Measurements from ENCODE around the gene ARFGEF2. TPM values are rescaled to one million over a fixed set of nuclear protein-coding genes. Genes with fewer than 3 reads are reported as not detected.

Gene ARFGEF2
- total and polyA plus RNA-seq, 12 donors: 6.2 to 50.0 (median 41.8) TPM

DNA sequence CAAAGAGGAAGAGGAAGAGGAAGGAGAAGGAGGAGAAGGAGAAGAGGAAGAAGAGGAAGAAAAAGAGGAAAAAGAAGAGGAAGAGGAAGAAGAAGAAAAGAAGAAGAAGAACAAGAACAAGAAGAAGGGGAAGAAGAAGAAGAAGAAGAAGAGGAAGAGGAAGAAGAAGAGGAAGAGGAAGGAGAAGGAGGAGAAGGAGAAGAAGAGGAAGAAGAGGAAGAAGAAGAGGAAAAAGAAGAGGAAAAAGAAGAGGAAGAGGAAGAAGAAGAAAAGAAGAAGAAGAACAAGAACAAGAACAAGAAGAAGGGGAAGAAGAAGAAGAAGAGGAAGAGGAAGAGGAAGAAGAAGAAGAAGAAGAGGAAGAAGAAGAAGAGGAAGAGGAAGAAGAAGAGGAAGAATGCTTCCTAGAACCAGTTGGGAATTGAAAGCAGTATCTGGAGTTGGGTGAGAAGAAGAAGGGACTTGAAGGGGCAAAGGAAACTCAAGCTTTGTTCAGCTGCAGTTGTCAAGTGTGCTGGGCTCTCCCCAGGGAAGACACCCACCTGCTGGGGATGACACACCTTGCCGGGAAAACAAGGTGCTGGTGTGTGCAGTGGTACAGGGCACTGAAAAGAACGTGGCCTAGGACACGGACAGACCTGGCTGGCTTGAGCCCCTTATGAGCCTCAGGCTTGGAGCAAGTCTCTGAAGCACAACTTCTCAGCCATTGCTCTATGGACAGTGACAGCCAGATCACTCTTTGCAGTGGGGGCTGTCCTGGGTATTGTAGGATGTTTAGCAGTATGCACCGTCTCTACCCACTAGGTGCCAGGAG is 30.1 kb upstream of the ARFGEF2 start:
- Histone ChIP-seq H3K36me3 (no peaks in the 10 kb centered on the region), H3K27ac (no peak overlapping the region), H3K9me3 (peaks cover 0 to 24% (median 3%) of the 10 kb centered on the region in 11 donors), H3K27me3 (no peaks in the 10 kb centered on the region), H3K4me3 (no peak overlapping the region), H3K4me1 (peaks cover 0 to 13% (median 0%) of the 10 kb centered on the region in 9 donors)
- DNase-seq: no peak
- 72 to 79% methylated on average over 4 of the region's 4 CpGs for WGBS, 2 donors
- TF ChIP-seq, protein P1, sequence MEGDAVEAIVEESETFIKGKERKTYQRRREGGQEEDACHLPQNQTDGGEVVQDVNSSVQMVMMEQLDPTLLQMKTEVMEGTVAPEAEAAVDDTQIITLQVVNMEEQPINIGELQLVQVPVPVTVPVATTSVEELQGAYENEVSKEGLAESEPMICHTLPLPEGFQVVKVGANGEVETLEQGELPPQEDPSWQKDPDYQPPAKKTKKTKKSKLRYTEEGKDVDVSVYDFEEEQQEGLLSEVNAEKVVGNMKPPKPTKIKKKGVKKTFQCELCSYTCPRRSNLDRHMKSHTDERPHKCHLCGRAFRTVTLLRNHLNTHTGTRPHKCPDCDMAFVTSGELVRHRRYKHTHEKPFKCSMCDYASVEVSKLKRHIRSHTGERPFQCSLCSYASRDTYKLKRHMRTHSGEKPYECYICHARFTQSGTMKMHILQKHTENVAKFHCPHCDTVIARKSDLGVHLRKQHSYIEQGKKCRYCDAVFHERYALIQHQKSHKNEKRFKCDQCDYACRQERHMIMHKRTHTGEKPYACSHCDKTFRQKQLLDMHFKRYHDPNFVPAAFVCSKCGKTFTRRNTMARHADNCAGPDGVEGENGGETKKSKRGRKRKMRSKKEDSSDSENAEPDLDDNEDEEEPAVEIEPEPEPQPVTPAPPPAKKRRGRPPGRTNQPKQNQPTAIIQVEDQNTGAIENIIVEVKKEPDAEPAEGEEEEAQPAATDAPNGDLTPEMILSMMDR (IDR thresholded peaks at IDR 0.05): no peak
- intact Hi-C loops (cut with DNase I): no loop called here
- no peak for ATAC-seq

DNA sequence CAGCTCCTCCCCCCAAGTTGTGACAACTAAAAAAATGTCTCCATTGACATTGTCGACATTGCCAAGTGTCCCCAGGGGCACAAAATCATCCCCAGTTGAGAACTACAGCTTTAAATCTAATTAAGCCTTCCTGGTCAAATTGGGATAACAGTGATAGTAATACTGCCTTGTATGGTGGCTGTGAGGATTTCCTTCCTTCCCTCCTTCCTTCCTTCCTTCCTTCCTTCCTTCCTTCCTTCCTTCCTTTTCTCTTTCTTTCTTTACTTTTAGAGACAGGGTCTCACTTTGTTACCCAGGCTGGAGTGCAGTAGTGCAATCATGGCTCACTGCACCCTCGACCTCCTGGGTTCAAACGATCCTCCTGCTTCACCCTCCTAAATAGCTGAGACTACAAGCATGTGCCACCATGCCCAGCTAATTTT is 29.5 kb upstream of the ARFGEF2 start:
- no peak for ATAC-seq
- H3K27me3 ChIP-seq: no peaks in the 10 kb centered on the region
- intact Hi-C loops (cut with DNase I): no loop called here

DNA sequence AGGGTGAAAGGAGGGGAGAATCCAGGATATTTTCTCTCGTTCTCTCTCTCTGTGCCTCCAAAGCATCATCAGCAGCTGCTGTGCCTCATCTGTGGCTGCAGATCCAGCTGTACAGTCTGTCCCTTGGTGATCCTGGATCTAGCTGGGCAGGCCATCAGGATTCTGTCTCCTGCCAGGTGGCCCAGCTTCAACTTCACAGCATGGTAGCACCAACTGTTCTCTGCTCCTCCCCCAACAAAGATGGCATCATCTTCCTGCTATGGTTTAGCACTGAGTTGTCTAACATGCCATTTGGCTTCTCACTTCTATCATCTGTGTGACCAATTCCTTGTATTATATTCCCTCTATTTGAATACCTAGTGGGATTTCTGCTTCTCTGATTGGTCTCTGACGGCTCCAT is 28.6 kb upstream of the ARFGEF2 start:
- Histone ChIP-seq H3K4me3 (no peak overlapping the region), H3K9me3 (peaks cover 0 to 24% (median 3%) of the 10 kb centered on the region in 11 donors), H3K36me3 (no peaks in the 10 kb centered on the region), H3K27me3 (no peaks in the 10 kb centered on the region), H3K4me1 (peaks cover 0 to 21% (median 5%) of the 10 kb centered on the region in 9 donors), H3K27ac (no peak overlapping the region)
- no peak for ATAC-seq
- WGBS, 2 donors: 72 to 78% methylated on average over 2 of the region's 2 CpGs
- TF ChIP-seq, protein P1 (IDR thresholded peaks at IDR 0.05): no peak
- intact Hi-C loops (cut with DNase I): no loop called here
- no peak for DNase-seq

More for the DNA sequence above, 29.5 kb upstream of the ARFGEF2 start:
- no peak overlapping the region for H3K27ac ChIP-seq
- peaks cover 0 to 24% (median 3%) of the 10 kb centered on the region in 11 donors for H3K9me3 ChIP-seq
- peaks cover 0 to 13% (median 0%) of the 10 kb centered on the region in 9 donors for H3K4me1 ChIP-seq
- WGBS, 2 donors: 67 to 70% methylated on average over 3 of the region's 3 CpGs
- no peak overlapping the region for H3K4me3 ChIP-seq
- DNase-seq: no peak
- H3K36me3 ChIP-seq: no peaks in the 10 kb centered on the region
- TF ChIP-seq, protein P1 (IDR thresholded peaks at IDR 0.05): no peak

DNA sequence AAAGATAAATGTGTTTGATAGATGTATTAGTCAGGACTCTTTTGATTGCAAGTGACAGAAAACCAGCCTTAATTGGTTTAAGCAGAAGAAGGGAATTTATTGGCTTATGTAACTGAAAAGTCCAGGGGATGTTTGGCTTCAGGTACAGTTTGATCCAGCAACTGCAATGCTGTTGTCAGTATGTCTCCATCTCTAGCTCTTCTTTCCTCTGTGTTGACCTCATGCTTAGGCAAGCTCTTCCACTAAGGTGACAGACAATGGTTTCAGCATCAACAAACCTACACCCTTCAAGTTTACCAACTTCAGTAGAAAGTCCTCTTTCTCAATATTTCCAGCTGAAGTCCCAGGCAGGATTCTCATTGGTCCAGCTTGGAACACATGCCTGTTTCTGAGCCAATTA is 28.1 kb upstream of the ARFGEF2 start:
- intact Hi-C loops (cut with DNase I): no loop called here
- ATAC-seq: no peak
- H3K27ac ChIP-seq: no peak overlapping the region
- H3K27me3 ChIP-seq: no peaks in the 10 kb centered on the region
- TF ChIP-seq, protein P1 (IDR thresholded peaks at IDR 0.05): no peak
- no peaks in the 10 kb centered on the region for H3K36me3 ChIP-seq
- DNase-seq: no peak
- peaks cover 0 to 24% (median 3%) of the 10 kb centered on the region in 11 donors for H3K9me3 ChIP-seq
- peaks cover 0 to 22% (median 5%) of the 10 kb centered on the region in 9 donors for H3K4me1 ChIP-seq
- H3K4me3 ChIP-seq: no peak overlapping the region
